HG03280 (cell line): ENCODE data around the gene EFHC1.

Experiments
- ATAC-seq: cut with Tn5 transposase; IDR thresholded peaks from one replicate; pipeline ENCODE4 v1.9.1; 2021; ENCODE audit warnings: mild to moderate bottlenecking, moderate library complexity; ENCODE audit not compliant: unreplicated experiment

EFHC1 gene

DNA sequence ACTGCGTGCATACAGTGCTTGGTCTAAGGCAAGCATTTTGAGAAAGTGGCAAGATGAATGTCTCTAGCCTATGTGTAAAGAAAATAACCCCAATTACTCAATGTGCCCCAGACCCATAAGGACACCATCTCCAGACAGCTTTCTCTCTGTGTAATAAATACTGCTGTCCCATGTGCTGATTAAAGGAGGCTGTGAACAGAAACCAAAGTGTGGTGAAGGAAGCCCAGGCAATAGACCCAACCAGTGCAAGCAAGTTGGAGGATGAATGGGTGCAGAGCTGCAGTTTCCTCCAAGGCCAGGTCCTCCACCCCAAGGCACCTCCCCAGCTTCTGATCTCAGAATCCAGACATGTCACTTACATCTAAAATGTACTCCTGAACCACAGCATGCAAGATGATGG lies 96.1 kb downstream of the EFHC1 start:
- no peak for ATAC-seq

DNA sequence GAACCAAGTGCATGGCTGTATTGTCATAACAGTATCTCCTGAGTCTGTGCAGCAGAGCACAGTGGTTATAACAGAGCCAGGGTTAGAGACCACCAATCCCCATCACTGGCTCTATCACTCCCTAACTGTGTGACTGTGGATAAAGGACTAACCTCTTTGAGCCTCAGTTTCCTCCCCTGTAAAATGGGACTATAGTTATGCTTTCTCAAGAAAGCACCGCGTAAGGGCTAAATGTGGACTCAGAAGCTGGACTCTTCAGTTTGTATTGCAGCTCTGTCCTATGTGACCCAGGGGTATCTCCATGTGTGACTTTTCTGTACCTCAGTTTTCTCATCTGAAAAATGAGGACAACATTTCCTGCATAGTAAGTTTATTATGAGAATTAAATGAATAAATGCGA lies 96.8 kb downstream of the EFHC1 start:
- no peak for ATAC-seq

DNA sequence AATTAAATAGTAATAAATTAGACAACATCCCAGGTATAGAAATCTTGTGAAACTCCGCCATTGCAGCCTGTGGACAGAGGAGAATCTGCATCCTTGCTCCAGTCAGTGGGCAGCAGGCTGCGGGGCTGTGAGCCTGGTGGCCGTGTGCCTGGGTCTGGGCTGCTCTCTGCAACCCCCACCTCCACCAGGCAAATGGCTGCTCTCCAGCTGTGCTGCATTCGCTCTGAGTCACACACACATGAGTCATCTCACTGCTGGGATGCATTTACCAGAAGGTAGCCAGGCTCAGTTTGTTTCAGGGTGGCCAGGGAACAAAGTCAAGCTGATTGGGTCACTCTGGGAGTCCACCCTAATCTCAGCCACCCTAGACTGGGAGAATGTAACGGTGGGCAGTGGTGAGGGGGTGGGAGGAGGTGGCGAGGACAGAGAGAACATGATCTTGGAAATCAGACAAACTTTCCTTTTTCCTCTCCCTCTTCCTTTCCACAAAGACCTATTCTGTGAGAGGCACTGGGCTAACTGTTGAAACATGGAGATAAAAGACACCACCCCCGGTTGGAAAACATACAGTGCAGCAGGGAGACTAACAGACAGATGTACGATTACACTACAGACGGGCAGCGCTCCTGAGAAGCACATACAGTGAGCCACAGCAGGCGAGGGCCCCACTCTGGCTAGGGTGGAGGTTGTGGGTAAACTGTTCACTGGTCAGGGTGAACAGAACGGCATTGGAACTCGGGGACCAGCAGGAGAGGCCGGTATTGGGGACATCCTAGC lies 97.5 kb downstream of the EFHC1 start:
- peak; percentile 91 for ATAC-seq

DNA sequence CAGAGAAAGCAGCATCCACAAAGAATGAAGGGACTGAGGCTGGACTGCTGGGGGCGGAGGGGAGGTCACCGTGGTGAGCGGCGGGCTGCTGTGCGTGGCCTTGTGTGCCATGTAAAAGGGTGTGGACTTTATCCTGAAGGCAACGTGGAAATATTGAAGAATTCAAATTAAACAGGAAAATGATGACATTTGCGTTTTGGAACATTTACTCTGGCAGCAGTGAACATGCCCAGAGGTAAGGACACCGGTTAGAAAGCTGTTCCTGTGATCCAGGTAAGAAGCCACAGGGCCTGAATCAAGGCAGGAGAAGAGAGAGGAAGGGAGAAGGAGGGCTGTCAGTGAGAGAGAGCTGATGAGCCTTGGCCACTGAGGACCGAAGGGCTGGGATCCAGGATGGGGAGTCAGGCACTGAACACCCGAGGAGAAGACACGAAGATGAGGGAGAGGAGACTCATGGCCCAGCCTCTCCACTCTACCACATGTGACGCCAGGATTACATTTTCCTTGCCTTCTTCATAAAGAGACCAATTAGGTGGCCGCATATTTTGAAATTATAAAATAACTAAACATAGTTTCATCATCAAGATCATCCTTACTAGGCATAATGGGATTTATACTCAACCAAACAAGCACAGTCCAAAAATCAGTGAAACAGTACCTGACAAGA lies 98.3 kb downstream of the EFHC1 start:
- ATAC-seq, result no peak

DNA sequence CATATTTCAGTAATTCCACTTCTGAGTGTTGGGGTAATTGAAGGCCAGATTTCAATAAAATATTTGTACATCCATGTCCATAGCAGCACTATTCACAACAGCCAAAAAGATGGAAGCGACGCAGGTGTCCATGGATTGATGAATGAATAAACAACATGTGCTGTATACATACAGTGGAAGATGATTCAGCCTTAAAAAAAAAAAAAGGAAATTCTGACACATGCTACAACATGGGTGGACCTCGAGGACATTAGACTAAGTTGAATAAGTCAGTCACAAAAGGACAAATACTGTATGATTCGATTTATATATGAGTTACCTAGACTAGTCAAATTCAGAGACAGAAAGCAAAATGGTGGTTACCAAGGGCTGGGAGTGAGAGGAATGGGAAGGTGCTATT lies 99.5 kb downstream of the EFHC1 start:
- ATAC-seq, result no peak

DNA sequence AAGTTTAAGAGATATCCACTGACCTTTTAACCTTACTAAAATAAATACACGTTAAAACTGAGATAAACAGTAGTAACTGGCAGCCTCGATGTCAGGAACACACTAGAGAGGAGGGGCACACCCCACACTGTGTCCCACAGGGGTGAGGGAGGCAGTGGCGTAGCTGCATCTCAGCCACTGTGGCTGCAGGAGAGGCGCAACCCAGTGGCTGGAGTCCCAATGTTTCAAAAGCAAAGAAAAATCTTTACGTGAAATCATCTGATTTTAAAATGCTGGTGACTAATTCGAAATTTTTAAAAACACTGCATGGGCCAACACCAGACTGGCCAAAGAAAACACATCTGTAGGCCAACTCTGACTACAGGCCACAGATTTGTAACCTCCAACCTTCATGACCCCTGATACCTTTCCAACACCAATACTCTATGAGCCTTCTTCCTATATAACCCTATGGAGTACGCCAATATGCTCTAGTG lies 102.0 kb downstream of the EFHC1 start:
- ATAC-seq, result no peak

DNA sequence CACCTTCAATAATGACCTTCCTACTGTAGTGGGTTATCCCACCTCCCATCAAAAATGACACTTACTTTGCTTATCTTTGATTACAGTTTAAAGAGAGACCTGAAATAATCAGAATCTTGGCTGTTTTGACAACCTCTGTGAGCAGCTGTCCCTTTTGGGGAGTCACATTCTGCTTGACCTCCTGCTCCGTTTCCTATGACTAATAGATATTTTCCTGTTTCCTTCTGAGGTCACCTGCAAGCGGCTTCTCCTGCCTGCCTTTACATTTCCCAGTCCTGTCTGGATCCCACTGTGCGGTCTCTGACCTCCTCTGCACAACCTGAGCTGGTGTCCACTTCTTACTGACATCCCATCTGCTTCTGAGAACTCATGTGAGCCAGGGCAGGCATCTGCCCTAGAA lies 102.5 kb downstream of the EFHC1 start:
- no peak for ATAC-seq

DNA sequence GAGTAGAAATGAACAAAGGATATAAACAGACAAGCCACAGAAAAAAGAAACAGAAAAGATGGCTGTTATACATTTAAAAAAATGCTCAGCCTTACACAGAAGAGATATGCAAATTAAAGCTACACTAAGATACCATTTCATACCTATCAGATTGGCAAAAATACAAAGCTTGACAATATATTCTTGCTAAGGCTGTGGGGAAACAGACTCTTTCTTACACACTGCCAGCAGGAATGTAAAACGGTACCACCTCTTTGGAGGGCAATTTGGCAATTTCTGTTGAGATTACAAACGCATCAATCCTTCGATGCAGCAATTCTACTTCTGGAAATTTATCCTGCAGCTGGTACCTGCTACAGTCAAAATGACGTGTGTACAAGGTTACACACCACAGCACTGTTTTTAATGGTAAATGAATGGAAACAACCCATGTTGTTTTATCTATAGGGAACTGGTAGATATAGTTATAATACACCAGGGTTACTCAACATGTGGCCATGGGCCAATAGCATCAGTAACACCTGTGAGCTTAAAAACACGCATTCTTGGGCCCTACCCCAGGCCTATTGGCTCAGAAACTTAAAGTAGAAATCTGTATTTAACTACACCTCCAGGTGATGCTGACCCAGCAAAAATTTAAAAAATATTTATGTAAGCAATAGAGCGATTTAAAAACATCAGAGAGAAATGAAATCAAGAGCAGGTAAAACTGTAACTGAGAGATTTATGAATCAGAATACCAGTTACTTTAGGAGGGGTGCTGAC lies 103.4 kb downstream of the EFHC1 start:
- no peak for ATAC-seq

DNA sequence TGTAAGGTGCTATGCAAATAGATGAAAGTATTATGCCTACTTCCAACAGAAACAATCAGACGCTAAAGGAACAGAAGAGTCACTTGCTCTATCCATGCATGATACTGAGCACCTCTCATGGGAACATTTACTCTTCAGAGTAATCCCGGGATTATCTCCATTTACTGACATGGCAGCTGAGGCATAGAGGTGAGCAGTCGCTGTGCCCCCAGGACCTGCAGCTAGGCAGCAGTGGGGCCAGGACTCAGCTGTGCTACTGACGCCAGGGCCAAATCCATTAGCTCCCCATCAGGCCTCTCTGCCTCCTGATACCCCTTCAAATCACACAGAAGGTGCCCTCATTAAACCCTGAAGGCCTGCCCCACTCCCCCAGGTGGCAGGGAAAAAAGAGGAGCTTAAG lies 104.8 kb downstream of the EFHC1 start:
- no peak for ATAC-seq

DNA sequence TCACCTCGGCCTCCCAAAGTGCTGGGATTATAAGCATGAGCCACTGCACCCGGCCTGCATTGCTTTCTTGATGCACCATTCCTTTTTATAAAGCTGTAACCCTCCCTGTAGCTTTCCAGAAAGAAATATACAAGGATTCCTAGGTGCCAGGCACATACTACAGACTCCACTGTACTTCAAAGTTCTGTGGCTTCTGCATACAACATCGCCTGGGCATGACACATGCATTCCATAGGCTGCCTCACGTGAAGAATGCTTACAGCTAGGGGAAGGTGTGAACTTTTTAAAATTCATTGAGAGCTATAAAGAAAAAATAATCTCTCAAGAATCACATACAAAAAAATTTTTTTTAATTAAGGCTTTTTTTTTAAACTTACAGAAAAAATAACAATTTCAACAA lies 106.5 kb downstream of the EFHC1 start:
- ATAC-seq, result no peak

DNA sequence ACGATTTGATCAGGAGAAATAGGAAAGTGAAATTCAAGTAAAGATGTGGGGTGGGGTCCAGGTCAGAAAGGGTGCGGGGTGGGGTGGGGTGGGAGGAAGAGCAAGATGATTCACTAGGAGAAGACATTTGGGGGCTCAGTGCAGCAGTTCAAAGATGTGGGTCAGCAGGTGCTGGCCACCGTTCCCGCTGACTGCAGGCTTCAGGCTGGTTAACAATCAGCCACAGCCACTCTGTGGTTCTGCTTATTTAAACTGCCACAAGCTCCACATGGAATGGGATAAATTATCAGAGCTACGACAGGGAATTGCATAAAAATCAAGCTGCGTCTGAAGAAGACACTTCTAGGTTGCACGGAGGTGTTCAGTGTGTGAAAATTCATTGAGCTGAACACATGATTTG lies 107.3 kb downstream of the EFHC1 start:
- no peak for ATAC-seq

DNA sequence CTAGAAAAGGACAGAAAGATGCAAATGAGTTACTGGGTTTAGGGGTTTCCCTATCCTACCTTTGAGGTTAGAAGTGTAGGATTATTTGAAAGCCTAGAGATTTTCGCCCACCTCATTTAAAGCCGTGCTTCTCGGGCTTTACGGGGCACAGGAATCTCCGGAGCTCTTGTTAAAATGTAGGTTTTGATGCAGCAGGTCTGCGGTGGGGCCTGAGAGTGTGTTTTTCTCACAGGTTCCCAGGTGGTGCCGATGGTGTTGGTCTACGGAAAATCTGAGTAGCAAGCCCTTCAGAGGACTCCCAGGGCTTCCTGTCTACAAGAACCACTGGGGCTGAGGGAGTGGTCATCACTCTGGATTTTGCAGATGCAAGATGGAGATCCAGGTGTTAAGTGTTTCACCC lies 109.2 kb downstream of the EFHC1 start:
- ATAC-seq, result no peak

DNA sequence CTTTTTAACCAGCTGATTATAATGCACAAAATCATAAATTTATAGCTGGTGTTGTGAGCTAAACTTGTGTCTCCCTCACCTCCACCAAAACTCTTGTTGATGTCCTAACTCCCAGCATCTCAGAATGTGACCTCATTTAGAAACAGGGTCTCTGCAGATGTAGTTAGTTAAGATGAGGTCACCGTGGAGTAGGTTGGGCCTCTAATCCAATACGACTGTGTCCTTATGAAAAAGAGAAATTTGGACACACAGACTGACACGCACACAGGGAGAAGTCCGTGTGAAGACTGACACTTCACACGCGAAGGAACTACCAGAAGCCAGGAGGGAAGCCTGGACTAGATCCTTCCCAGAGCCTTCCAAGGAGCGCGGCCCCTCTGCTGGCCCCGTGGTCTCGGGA lies 110.2 kb downstream of the EFHC1 start:
- ATAC-seq, result no peak

DNA sequence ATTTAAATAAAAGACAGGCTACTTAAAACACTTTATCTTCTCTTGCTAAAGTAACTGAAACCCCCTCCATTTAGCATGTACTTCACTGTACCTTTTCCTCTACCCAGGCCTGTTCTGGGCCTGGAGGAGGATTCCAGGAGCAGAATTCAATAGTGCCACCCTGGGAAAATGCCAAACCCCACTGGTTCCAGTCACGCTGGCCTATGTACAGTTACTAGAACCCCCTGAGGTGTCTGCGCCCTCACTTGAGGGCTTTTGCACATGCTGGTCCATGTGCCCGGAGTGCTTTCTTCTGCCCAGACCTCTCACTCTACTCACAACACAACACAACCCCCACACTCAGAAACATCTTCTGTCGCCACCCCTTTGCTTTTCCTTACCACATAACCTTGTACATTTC lies 111.3 kb downstream of the EFHC1 start:
- no peak for ATAC-seq

DNA sequence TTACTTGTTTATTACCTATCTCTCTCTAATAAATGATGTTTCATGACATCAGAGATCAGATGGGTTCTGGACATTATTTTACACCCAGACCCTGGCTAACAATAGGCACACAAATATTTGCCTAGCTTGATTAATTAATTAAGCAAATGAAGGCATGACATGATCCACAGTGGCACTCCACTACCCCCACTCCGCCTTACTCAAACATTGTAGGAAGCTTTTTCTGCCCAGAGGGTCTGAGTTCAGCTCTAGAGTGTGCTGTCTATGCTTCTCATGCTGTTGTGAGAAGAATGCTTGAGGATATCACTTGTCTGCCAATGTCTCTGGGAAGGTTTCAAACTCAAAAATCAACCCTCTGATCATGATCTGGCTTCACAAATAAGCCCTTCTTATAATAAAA lies 111.7 kb downstream of the EFHC1 start:
- ATAC-seq, result no peak

DNA sequence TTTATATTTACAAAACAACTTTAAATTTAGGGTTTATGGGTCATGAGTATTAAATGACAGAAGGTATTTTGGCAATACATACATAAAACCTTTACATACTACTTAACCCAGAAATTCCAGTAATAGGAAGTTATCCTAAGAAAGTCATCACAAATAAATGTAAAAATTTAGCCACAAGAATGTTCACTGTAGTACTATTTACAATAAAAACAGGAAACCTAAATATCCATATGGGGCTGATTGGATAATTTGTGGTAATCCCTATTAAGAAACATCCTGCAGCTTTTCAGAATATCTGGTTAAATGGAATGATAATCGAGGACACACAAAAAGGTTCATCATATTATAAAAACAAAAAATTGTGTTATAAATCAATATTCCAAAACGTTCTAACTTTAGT lies 112.3 kb downstream of the EFHC1 start:
- no peak for ATAC-seq

DNA sequence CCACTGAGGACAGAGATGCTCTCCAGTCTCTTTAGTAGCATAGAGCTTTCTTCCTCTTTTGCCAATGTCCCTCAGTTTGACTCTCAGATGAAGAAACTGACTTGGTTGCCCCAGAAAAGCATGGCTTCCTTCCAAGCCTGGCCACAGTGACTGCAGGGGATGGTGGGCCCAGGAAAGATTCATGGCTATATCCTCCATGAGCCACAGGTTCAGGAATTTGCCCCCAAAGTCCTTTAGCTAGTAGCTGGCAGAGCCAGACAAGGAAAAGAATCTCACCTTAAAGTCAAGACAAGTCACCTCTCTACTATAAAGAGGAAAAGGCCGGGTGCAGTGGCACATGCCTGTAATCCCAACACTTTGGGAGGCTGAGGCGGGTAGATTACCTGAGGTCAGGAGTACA lies 113.3 kb downstream of the EFHC1 start:
- ATAC-seq, result no peak

DNA sequence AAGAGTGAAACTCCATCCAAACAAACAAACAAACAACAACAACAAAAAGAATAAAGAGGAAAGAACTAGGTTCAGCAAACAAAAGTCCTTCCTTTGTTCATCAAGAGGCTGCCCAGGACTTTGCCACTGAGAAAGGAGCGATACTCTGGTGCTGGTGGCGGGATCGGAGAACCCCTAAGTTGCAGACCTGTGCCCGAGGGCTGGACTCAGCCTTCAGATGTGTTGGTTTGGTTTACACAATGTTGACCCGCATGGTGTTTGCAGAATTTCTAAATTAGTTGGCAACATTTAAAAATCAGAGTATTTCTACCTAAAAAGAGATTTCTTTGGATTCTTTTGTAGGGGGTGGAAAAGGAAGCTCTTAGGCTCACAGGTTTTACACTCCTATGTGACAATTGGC lies 114.2 kb downstream of the EFHC1 start:
- ATAC-seq, result no peak

DNA sequence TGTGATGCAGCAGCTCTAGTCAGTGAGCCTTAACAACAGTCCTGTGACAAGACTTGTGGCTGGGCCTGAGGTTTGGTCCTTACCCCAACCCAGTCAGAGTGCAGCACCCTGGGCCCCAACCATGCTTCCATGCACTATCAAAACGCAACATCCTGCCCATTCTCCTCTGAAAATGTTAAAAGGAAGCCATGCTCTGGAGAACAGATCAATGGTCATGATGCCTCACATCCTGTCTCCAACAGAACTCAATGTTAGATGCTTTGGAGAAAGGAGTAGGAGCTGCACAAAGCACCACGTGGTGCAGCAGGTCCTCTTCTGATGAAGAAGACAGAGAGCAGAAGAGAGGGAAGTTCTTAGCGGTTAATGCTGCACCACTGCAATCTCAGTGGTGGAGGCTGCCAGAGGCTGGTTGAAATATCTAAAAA lies 114.8 kb downstream of the EFHC1 start:
- no peak for ATAC-seq

DNA sequence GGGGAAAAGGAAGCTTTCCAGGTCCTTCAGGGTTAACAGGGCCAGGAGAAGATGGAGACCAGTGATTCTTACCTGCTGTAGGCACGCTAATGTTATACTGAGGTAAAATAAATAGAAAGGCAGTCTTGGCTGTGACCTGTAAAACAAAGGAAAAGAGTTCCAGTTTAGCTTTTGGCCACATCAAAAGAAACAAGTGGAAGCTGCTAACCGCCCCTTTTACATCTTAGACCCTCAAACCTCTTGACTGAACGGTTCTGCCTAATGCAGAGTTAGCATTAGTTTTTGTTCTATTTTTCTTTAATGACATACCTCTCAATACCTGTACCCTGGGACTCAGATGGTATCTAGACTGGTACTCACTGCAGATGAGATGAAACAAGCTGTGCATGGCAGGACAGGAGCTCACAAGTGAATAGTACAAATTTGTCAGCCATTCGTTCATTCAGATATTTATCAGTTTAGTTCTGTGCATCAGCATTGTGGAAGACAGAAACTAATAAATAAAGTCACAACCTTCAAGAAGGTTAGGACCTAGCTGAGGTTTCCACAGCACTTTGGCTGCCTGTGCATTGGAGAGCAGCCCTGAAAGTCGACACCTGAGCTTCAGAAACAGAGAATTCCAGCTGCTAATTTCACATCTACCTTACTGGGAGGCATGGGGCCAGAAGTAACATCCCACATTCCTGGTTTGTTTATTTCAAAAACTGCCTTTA lies 115.7 kb downstream of the EFHC1 start:
- ATAC-seq, result peak; percentile 13

DNA sequence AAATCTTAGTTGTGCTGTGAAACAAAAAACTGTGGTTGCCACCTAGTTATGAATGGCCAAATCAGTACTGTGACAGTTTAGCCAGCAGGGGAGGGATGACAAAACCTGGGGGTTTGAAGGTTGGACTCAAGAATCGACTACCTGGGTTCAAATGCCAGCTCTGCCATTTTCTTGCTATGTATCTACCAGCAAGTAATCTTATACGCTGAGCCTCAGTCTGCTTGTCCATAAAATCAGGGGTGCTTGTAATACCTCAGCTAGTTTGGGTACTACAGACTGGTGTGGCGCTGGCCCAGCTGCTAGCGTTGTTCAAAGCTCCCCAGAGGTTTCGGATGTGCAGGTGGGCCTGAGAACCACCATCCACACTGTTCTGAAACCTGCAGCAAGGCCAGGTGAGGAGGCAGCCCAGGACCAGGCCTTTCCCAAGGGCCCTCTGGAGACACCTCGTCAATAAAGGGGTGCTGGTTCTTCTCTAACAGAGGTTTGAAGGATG lies 116.3 kb downstream of the EFHC1 start:
- ATAC-seq, result peak; percentile 62
